ENCODE results near the gene PHLDB2.

DNA sequence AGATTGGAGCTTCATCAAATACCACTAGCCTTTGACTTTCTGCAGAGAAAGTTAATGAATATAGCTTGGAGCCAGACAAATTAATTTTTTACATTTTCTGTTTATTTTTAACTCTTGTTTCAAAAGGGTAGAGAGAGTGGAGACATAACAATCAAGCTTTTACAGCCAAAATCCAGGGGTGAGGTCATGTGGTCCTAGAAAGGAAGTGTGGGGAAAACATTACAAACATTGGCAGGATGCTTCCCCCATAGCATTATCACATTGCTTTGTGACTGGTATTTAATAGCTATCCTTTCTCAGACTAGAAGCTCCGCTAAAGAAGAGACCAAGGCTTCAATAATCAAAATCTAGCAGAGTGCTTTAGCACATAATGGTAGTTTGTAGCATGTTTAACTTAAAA lies 46.4 kb upstream of the PHLDB2 start:
- no peak for TF ChIP-seq POLR2A (IDR thresholded peaks at IDR 0.05; ENCODE audit: low read depth, low read length)
- TF ChIP-seq POLR2AphosphoS5 (IDR thresholded peaks at IDR 0.05; ENCODE audit: low read depth, low read length): no peak
- TF ChIP-seq TAF1 (IDR thresholded peaks at IDR 0.05; ENCODE audit: low read depth, low read length): no peak
- no peak for TF ChIP-seq POU2F2 (IDR thresholded peaks at IDR 0.05; ENCODE audit: low read depth, low read length)
- TF ChIP-seq SPI1 (IDR thresholded peaks at IDR 0.05; ENCODE audit: low read depth, low read length): no peak

Measured in GM12891 (cell line).